Endothelial cell of umbilical vein (primary cell): ENCODE data around the gene SAMD4A. TPM values are rescaled to one million over a fixed set of nuclear protein-coding genes. Genes with fewer than 3 reads are reported as not detected.
A peak's percentile ranks its signal among the peaks of the same experiment; 100 is the strongest.

Source experiments
- BruUV-seq: library from RNA; stranded (reverse); fragments of 400-500 nt; replicated peaks from 2 replicates; lab custom pipeline; 2021; lab: Mats Ljungman, UMichigan
- CTCF ChIA-PET: fragments of 300-600, 350-600 bp; sonication (Branson Sonifier 250); formaldehyde crosslinking; loops from one replicate; lab custom pipeline; 2021; ENCODE audit warnings: antibody characterized with exemption, inconsistent platforms; lab: Charles Lee
- POLR2A ChIA-PET: fragments of 300-600, 350-600 bp; sonication (Branson Sonifier 250); formaldehyde crosslinking; loops from one replicate; lab custom pipeline; 2021; ENCODE audit warnings: antibody characterized with exemption, inconsistent platforms; lab: Charles Lee
- DNase-seq: peaks from one replicate; pipeline ENCODE4 v3.0.0-alpha.2; 2011; ENCODE audit warnings: low read depth, low spot score
- FAIRE-seq: peaks from 2 replicates; lab custom pipeline; 2011; peaks lifted over from hg19 to GRCh38; lab: Jason Lieb, UNC
- H2AFZ ChIP-seq: 2 replicates; pipeline ENCODE4 v1.6.0; 2012; ENCODE audit warnings: low read depth, low read length, control low read depth, inconsistent platforms
- H3K27ac ChIP-seq: 2 replicates; pipeline ENCODE4 v1.5.1; 2011; ENCODE audit warnings: low read depth, mild to moderate bottlenecking, control low read depth, low read length, moderate library complexity; ENCODE audit not compliant: insufficient read depth
- H3K27me3 ChIP-seq, 2 experiments: 2 replicates each; pipeline versions ENCODE4 v1.6.0 to v1.6.1; 2011; ENCODE audit warnings: low read length in 2 of 2, mixed read lengths in 1 of 2; ENCODE audit not compliant: control insufficient read depth in 2 of 2, insufficient read depth in 2 of 2
- H3K36me3 ChIP-seq, 2 experiments: 2 replicates in 1 of 2; 3 replicates in 1 of 2; pipeline ENCODE4 v1.5.1; 2011; ENCODE audit warnings: low read length in 2 of 2, mild to moderate bottlenecking in 1 of 2, moderate library complexity in 1 of 2; ENCODE audit not compliant: control insufficient read depth in 2 of 2, insufficient read depth in 2 of 2; ENCODE audit errors: extremely low read depth in 1 of 2
- H3K4me1 ChIP-seq: 3 replicates; pipeline ENCODE4 v1.5.1; 2011; ENCODE audit warnings: mild to moderate bottlenecking, low read length; ENCODE audit not compliant: control insufficient read depth, insufficient read depth; ENCODE audit errors: extremely low read depth
- H3K4me2 ChIP-seq: 2 replicates; pipeline ENCODE4 v1.6.1; 2011; ENCODE audit warnings: low read length, control low read depth, mixed read lengths; ENCODE audit not compliant: insufficient read depth
- H3K4me3 ChIP-seq, 3 experiments: fragments of 200-600 bp in 1 of 3; sonication (generic), shearing (Covaris generic) in 1 of 3; replicated peaks in 1 of 3; 2 replicates each; pipeline ENCODE4 v1.5.1; 2011 to 2016; ENCODE audit warnings: control low read depth in 3 of 3, low read length in 3 of 3, mild to moderate bottlenecking in 2 of 3, inconsistent platforms in 1 of 3, low read depth in 1 of 3, moderate library complexity in 1 of 3; ENCODE audit not compliant: insufficient read depth in 1 of 3
- H3K79me2 ChIP-seq: 2 replicates; pipeline ENCODE4 v1.6.0; 2012; ENCODE audit warnings: low read length, inconsistent platforms; ENCODE audit not compliant: control insufficient read depth, insufficient read depth
- H3K9ac ChIP-seq: replicated peaks from 2 replicates; pipeline ENCODE3; 2011; ENCODE audit warnings: low read length, control low read depth; ENCODE audit not compliant: insufficient read depth; ENCODE audit errors: extremely low read depth
- H3K9me1 ChIP-seq: replicated peaks from 3 replicates; pipeline ENCODE4 v1.6.0; 2011; ENCODE audit warnings: mild to moderate bottlenecking, low read length; ENCODE audit not compliant: control insufficient read depth, insufficient read depth; ENCODE audit errors: extremely low read depth
- H3K9me3 ChIP-seq: replicated peaks from 2 replicates; pipeline ENCODE4 v1.5.1; 2012; ENCODE audit warnings: low read length, inconsistent platforms; ENCODE audit not compliant: control insufficient read depth, insufficient read depth
- H4K20me1 ChIP-seq: replicated peaks from 2 replicates; pipeline ENCODE3; 2011; ENCODE audit warnings: mild to moderate bottlenecking, low read length; ENCODE audit not compliant: control insufficient read depth, insufficient read depth; ENCODE audit errors: extremely low read depth
- CTCF ChIP-seq, 2 donors: IDR thresholded peaks; 1 replicate in 1 of 2; 2 replicates in 1 of 2; pipeline ENCODE4 v1.5.1; 2011; ENCODE audit warnings: low read length in 2 of 2, mild to moderate bottlenecking in 2 of 2, moderate library complexity in 2 of 2, control low read depth in 1 of 2, inconsistent platforms in 1 of 2, low read depth in 1 of 2; ENCODE audit not compliant: insufficient read depth in 1 of 2; ENCODE audit errors: extremely low read depth in 1 of 2
- GATA2 ChIP-seq: IDR thresholded peaks from 2 replicates; pipeline ENCODE4 v1.7.0; 2011; ENCODE audit warnings: low read depth, mild to moderate bottlenecking, moderate library complexity, mixed read lengths, low read length; ENCODE audit not compliant: insufficient read length, insufficient read depth
- JUN ChIP-seq: IDR thresholded peaks from 2 replicates; pipeline ENCODE4 v1.6.1; 2011; ENCODE audit warnings: borderline replicate concordance, low read depth; ENCODE audit not compliant: insufficient read length, insufficient read depth
- POLR2A ChIP-seq: IDR thresholded peaks from 2 replicates; pipeline ENCODE4 v1.6.1; 2012; ENCODE audit warnings: low read depth, mild to moderate bottlenecking, control low read depth, low read length
- dilution Hi-C: fragments of 300-500 bp; cut with MboI; formaldehyde crosslinking; loops from one replicate; pipeline ENCODE4 v1.15.0; 2019; ENCODE audit warnings: low sequenced_read_pairs; ENCODE audit not compliant: extremely low pct_ligation_motif_present
- intact Hi-C: fragments of 100-400 bp; cut with micrococcal nuclease; formaldehyde crosslinking; loops from one replicate; pipeline ENCODE4 v1.10.0; 2022
- polyA plus RNA-seq, 4 experiments: library from polyadenylated mRNA; depleted of rRNA in 3 of 4; stranded (reverse) in 3 of 4; unstranded in 1 of 4; fragments of >200 nt; gene quantifications; 2 replicates each; pipeline versions ENCODE4 v1.2.1 to v1.2.3, GENCODE V29; 2011 to 2012; ENCODE audit warnings: missing spikeins in 1 of 4
- total RNA-seq: library from RNA; stranded (reverse); gene quantifications from 2 replicates; pipeline ENCODE4 v1.2.3, GENCODE V29; 2021

SAMD4A gene
- total and polyA plus RNA-seq, 2 donors (not counting 3 experiments of a cell fraction or from before 2014, with no cell fraction given), result 37.7 to 95.3 TPM

- H2AFZ ChIP-seq, result peak overlapping the region; percentile 29
- H3K9me1 ChIP-seq, result no peaks in the 10 kb centered on the region
- DNase-seq (peak; percentile 94), FAIRE-seq (peak; percentile 80)
- peaks cover 46% of the 10 kb centered on the region for H3K79me2 ChIP-seq
- H3K4me1 ChIP-seq, result peaks cover 33% of the 10 kb centered on the region
- no TSS peak for BruUV-seq
- dilution Hi-C loops, result no loop called here
- H3K9ac ChIP-seq, result peak overlapping the region; percentile 98
- no peaks in the 10 kb centered on the region for H3K27me3 ChIP-seq
- intact Hi-C loops, result loop anchor here (1.0 to 2.0 kb wide), 6 partner anchors 57 to 461 kb away; partner anchors contain the start of genes CGRRF1, GMFB, SOCS4 and WDHD1
- H3K36me3 ChIP-seq, result no peaks in the 10 kb centered on the region
- peak overlapping the region; percentile 80 for H3K27ac ChIP-seq
- TF ChIP-seq GATA2 (no peak), JUN (no peak), POLR2A (peak; percentile 79), CTCF (IDR thresholded peaks at IDR 0.05; ENCODE audit: extremely low read depth in 1 of 2, insufficient read depth in 1 of 2, low read depth in 1 of 2, low read length in 2 of 2) (no peak)
- no peaks in the 10 kb centered on the region for H3K9me3 ChIP-seq
- ChIA-PET CTCF (interaction anchor here (0.8 to 8.5 kb wide), 17 partner anchors 56 to 311 kb away, joined by 3 to 286 read pairs (median 7); partner anchors contain the start of genes CGRRF1 and GMFB), POLR2A (interaction anchor here (0.6 to 3.9 kb wide), 13 partner anchors 36 to 208 kb away, joined by 3 to 54 read pairs (median 5); no protein-coding TSS in a partner anchor)
- H3K4me2 ChIP-seq, result peak overlapping the region; percentile 71
- H3K4me3 ChIP-seq, result peak overlapping the region; percentile 41 to 87 (median 75)
- no peaks in the 10 kb centered on the region for H4K20me1 ChIP-seq
Observed at GRCh38 chr14:54565785-54566409, 1.0 kb upstream of the SAMD4A start.
